ENCODE results near the gene STX8.

GRCh38 chr17:9594065-9594464, 18.4 kb upstream of the STX8 start:
- no peak for TF ChIP-seq SMARCB1 (IDR thresholded peaks at IDR 0.05; ENCODE audit: insufficient read length, low read depth)
- TF ChIP-seq ZNF263 (CRISPR knock-in tag; IDR thresholded peaks at IDR 0.05; ENCODE audit: borderline replicate concordance): no peak
- TF ChIP-seq ZNF24 (IDR thresholded peaks at IDR 0.05): no peak
- TF ChIP-seq CBFB (CRISPR knock-in tag; IDR thresholded peaks at IDR 0.05): no peak
- TF ChIP-seq, protein P1, sequence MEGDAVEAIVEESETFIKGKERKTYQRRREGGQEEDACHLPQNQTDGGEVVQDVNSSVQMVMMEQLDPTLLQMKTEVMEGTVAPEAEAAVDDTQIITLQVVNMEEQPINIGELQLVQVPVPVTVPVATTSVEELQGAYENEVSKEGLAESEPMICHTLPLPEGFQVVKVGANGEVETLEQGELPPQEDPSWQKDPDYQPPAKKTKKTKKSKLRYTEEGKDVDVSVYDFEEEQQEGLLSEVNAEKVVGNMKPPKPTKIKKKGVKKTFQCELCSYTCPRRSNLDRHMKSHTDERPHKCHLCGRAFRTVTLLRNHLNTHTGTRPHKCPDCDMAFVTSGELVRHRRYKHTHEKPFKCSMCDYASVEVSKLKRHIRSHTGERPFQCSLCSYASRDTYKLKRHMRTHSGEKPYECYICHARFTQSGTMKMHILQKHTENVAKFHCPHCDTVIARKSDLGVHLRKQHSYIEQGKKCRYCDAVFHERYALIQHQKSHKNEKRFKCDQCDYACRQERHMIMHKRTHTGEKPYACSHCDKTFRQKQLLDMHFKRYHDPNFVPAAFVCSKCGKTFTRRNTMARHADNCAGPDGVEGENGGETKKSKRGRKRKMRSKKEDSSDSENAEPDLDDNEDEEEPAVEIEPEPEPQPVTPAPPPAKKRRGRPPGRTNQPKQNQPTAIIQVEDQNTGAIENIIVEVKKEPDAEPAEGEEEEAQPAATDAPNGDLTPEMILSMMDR (IDR thresholded peaks at IDR 0.05 in 2 of 3, conservative IDR thresholded peaks at IDR 0.05 in 1 of 3; ENCODE audit: insufficient read depth in 2 of 3, low read depth in 1 of 3, low read length in 3 of 3): no peak
- TF ChIP-seq, protein P2, sequence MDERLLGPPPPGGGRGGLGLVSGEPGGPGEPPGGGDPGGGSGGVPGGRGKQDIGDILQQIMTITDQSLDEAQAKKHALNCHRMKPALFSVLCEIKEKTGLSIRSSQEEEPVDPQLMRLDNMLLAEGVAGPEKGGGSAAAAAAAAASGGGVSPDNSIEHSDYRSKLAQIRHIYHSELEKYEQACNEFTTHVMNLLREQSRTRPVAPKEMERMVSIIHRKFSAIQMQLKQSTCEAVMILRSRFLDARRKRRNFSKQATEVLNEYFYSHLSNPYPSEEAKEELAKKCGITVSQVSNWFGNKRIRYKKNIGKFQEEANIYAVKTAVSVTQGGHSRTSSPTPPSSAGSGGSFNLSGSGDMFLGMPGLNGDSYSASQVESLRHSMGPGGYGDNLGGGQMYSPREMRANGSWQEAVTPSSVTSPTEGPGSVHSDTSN (CRISPR knock-in tag; IDR thresholded peaks at IDR 0.05; ENCODE audit: low read depth): no peak
- TF ChIP-seq, protein P2 (tag; conservative IDR thresholded peaks at IDR 0.05; ENCODE audit: low read depth): no peak
